GM12801 (cell line): ENCODE results near the gene GSTT2.

ENCODE experiments used
- CTCF ChIP-seq: IDR thresholded peaks from one replicate; pipeline ENCODE4 v1.5.1; 2011; ENCODE audit warnings: control low read depth; ENCODE audit not compliant: insufficient read length; ENCODE audit errors: extremely low read depth

GSTT2 gene

GRCh38 chr22:24025475-24025874 lies 45.5 kb downstream of the GSTT2 start:
- TF ChIP-seq CTCF = no peak

- TF ChIP-seq CTCF = no peak
Observed at GRCh38 chr22:24026056-24026455, 46.1 kb downstream of the GSTT2 start.

GRCh38 chr22:24026733-24027132 lies 46.8 kb downstream of the GSTT2 start:
- no peak for TF ChIP-seq CTCF

GRCh38 chr22:24027389-24027975 lies 47.5 kb downstream of the GSTT2 start:
- no peak for TF ChIP-seq CTCF

GRCh38 chr22:24027991-24028390 lies 48.1 kb downstream of the GSTT2 start:
- TF ChIP-seq CTCF = no peak

- TF ChIP-seq CTCF = no peak
Observed at GRCh38 chr22:24028533-24028932, 48.6 kb downstream of the GSTT2 start.

- no peak for TF ChIP-seq CTCF
Observed at GRCh38 chr22:24029304-24029703, 49.4 kb downstream of the GSTT2 start.
